GM12801 (cell line): ENCODE measurements around the gene BTBD6.

ENCODE experiments used
- TF ChIP-seq, protein P1 (sequence below): IDR thresholded peaks from one replicate; pipeline ENCODE4 v1.5.1; 2011; ENCODE audit warnings: control low read depth; ENCODE audit not compliant: insufficient read length; ENCODE audit errors: extremely low read depth

Gene BTBD6

DNA sequence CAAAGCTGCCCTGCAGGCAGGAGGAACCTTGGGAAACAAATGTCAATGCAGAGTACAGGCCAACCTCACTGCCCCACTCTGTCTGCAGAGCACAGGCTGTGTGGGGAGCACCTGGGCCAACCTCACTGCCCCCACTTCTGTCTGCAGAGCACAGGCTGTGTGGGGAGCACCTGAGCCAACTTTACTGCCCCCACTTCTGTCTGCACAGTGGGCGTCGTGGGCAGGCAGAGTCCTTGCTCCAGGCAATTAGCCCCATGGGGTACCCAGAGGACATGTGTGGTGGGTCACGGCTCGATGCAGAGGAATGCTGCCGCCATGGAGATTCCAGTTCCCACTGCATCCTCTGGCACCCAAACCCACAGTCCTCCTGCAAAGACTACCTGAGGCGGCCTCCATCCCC, 26.3 kb downstream of the BTBD6 start:
- TF ChIP-seq, protein P1, sequence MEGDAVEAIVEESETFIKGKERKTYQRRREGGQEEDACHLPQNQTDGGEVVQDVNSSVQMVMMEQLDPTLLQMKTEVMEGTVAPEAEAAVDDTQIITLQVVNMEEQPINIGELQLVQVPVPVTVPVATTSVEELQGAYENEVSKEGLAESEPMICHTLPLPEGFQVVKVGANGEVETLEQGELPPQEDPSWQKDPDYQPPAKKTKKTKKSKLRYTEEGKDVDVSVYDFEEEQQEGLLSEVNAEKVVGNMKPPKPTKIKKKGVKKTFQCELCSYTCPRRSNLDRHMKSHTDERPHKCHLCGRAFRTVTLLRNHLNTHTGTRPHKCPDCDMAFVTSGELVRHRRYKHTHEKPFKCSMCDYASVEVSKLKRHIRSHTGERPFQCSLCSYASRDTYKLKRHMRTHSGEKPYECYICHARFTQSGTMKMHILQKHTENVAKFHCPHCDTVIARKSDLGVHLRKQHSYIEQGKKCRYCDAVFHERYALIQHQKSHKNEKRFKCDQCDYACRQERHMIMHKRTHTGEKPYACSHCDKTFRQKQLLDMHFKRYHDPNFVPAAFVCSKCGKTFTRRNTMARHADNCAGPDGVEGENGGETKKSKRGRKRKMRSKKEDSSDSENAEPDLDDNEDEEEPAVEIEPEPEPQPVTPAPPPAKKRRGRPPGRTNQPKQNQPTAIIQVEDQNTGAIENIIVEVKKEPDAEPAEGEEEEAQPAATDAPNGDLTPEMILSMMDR = no peak

DNA sequence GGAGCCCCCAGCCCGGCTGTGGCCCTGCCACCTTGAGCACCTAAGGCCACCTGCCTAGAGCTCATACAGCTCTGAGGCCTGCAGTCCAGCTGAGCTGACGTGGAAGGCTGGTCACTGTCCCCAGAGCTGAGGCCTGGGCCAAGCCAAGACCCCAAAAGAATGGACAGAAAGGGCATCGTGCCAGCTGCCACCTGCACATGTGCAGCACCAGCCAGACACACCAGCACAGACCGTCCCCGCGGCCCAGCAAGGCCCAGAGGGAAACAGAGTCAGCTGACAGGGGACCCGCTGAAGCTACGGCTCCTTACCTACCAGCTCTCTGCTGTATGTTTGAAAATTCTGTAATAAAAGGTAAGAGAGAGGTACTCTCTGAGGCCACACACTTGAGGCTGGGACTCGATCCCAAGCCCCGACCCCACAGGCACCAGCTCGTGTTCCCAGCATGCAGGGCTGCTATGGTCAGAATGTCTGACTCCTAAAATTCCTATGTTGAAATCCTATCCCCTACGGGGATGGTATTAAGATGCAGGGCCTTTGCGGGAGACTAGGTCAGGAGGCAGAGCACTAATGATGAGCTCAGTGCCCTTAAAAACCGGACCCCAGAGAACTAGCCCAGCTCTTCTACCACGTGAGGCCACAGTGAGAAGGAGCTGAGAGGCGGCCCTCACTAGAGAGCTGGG, 27.1 kb downstream of the BTBD6 start:
- TF ChIP-seq, protein P1 = no peak

DNA sequence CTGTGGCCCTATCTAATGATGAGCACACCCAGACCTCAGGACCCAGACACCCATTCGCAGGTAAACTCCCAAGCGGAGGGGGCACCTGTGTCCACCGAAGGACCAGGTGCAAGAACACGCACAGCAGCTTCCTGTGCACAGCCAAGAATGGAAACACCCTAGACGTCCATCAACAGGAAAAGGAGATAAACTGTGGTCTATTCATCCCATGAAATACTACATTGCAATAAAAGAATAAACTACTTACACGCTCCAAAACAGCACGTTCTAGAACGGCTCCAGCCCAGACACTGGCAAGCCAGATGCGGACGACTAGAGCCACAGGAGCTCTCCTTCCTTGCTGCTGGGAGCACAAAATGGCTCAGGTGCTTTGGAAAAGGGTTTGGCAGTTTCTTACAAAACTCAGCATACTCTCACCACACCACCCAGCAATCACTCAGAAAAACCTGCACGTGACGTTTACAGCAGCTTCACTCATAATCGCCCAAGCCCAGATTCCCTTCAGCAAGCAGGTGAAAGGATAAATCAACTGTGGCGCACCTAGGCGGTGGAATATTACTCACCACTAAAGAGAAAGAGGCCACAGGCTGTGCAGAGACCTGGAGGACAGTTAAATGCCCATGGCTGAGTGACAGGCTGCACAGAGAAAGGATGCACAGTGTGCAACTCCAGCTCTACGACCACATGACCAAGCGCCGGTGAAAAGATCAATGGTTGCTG, 31.5 kb downstream of the BTBD6 start:
- TF ChIP-seq, protein P1 = no peak

DNA sequence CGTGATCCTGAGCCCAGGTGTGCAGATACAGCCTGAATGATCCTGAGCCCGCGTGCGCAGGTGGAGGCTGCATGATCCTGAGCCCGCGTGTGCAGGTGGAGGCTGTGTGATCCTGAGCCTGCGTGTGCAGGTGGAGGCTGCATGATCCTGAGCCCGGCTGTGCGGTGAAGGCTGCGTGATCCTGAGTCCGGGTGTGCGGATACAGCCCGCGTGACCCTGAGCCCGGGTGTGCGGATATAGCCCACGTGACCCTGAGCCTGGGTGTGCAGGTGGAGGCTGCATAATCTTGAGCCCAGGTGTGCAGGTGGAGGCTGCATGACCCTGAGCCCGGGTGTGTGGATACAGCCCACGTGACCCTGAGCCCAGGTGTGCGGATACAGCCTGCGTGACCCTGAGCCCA, 32.2 kb downstream of the BTBD6 start:
- TF ChIP-seq, protein P1 = no peak

DNA sequence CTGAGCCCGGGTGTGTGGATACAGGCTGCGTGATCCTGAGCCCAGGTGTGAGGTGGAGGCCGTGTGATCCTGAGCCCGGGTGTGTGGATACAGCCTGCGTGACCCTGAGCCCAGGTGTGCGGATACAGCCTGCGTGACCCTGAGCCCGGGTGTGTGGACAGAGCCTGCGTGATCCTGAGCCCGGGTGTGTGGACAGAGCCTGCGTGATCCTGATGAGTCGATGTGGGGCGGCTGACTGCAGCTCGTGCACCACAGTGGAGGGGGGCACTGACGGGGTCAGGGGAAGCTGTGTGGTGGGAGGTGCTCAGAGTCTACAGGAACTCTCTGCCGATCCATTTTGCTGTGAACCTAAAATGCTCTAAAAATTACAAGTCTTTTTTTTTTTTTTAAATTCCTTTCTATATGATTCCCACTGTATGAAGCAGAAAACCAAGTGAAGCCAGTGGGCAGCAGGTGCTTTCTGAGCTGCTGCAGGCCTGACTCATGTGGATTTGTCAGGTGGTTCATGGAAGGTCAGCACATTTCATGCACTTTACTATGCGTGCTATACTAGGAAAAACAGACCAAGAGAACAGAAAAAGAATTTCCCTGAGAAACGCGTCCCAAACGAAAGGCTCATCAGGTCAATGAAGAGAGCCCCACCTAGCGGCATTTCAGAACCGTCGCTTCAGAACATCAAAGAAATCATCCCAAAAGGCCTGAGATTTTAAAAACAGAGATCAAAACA, 33.2 kb downstream of the BTBD6 start:
- TF ChIP-seq, protein P1 = no peak

DNA sequence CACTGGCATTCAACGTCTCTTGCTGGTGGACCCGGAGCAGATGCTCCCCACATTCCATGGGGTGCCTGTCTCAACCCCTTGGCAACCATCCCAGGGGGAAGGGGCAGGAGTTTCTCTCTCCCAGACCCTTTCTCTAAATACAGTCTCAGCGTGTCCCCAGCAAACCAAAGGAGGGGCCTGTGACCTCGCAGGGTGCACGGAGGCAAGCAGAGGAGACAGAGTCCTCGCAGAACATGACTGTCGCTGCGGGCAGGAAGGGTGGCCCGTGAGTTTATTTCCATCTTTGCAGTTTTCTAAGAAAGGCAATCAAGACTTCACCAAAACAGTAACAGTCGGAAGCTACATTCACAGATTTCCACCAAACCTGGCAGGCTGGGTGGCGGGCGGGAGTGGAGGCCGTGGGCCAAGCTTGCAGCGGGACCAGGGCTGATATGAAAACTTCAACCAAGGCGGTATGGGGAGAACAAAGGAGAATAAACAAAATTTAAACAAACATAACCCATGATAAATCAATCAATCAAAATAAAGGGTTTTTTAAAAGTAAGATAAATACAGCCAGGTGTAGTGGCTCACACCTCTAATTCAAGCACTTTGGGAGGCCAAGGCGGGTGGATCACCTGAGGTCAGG, 33.9 kb downstream of the BTBD6 start:
- TF ChIP-seq, protein P1 = no peak

DNA sequence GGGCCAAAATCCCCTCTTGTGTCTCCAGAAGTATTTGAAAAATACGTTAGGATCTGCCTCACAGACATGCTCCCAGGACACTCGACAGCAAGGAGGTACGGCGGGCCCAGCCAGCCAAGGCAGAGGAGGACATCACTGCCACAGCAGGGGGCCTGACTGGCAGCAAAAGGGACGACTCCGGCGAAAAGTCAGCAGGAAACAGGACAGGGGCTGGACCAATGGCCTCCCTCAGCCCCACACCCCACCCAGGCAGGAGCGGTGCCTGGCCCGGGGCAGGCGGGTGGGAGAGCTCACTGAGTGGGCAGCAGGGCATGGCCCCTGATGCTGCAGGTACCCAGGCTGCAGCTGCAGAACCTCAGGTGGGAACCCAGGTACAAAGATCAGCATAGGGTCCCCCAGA, 34.7 kb downstream of the BTBD6 start:
- TF ChIP-seq, protein P1 = no peak
